PC-3 (cell line): ENCODE measurements around the gene SYT5. TPM values are rescaled to one million over a fixed set of nuclear protein-coding genes. Genes with fewer than 3 reads are reported as not detected.
A peak's percentile ranks its signal among the peaks of the same experiment; 100 is the strongest.

Source experiments
- ATAC-seq: fragments of 200-7000 bp; cut with Tn5 transposase; 2 replicates; pipeline ENCODE4 v1.9.1; 2020; ENCODE audit warnings: mild to moderate bottlenecking, moderate library complexity
- BruUV-seq: library from RNA; stranded (reverse); fragments of 400-500 nt; replicated peaks from 2 replicates; lab custom pipeline; 2021; lab: Mats Ljungman, UMichigan
- CTCF ChIA-PET: fragments of 300-600 bp; sonication (Branson Sonifier 250); formaldehyde crosslinking; loops from one replicate; lab custom pipeline; 2022; ENCODE audit warnings: antibody characterized with exemption; lab: Charles Lee
- POLR2A ChIA-PET: fragments of 300-600 bp; sonication (Branson Sonifier 250); formaldehyde crosslinking; loops from one replicate; lab custom pipeline; 2022; ENCODE audit warnings: antibody characterized with exemption; ENCODE audit not compliant: unreplicated experiment; lab: Charles Lee
- DNase-seq: peaks from one replicate; pipeline ENCODE4 v3.0.0-alpha.2; 2015
- H2AFZ ChIP-seq: fragments of 300-600 bp; sonication (generic); 2 replicates; pipeline ENCODE4 v1.6.0; 2016; ENCODE audit warnings: antibody characterized with exemption, low read length
- H3F3A ChIP-seq: fragments of 300-600 bp; sonication (generic); one replicate; pipeline ENCODE4 v1.6.0; 2017; ENCODE audit warnings: antibody characterized with exemption, low read length, control low read depth, mild to moderate bottlenecking; ENCODE audit not compliant: unreplicated experiment
- H3K27ac ChIP-seq: fragments of 300-600 bp; sonication (generic); 2 replicates; pipeline ENCODE4 v1.5.1; 2016; ENCODE audit warnings: mild to moderate bottlenecking, low read length
- H3K27me3 ChIP-seq: fragments of 300-600 bp; sonication (generic); 2 replicates; pipeline ENCODE4 v1.6.1; 2016; ENCODE audit warnings: low read length, mixed read lengths
- H3K36me3 ChIP-seq: fragments of 300-600 bp; sonication (generic); 2 replicates; pipeline ENCODE4 v1.6.1; 2016; ENCODE audit warnings: low read depth, mixed run types, low read length, mixed read lengths
- H3K4me1 ChIP-seq: fragments of 300-600 bp; sonication (generic); 2 replicates; pipeline ENCODE4 v1.5.1; 2016; ENCODE audit warnings: low read length; ENCODE audit not compliant: insufficient read depth
- H3K4me2 ChIP-seq: fragments of 300-600 bp; sonication (generic); 2 replicates; pipeline ENCODE4 v1.6.0; 2016; ENCODE audit warnings: low read length
- H3K4me3 ChIP-seq: fragments of 300-600 bp; sonication (generic); 2 replicates; pipeline ENCODE4 v1.5.1; 2016; ENCODE audit warnings: mild to moderate bottlenecking, low read length, mixed read lengths
- H3K79me2 ChIP-seq: fragments of 300-600 bp; sonication (generic); 2 replicates; pipeline ENCODE4 v1.6.1; 2017; ENCODE audit warnings: low read length, mixed read lengths
- H3K9ac ChIP-seq: fragments of 300-600 bp; sonication (generic); 2 replicates; pipeline ENCODE4 v1.6.0; 2016; ENCODE audit warnings: mild to moderate bottlenecking, low read length
- H3K9me2 ChIP-seq: fragments of 300-600 bp; sonication (generic); replicated peaks from 2 replicates; pipeline ENCODE4 v1.6.1; 2016; ENCODE audit warnings: mixed run types, low read length, mixed read lengths
- H3K9me3 ChIP-seq: fragments of 300-600 bp; sonication (generic); 2 replicates; pipeline ENCODE4 v1.6.1; 2016; ENCODE audit warnings: low read length, mixed read lengths
- H4K20me1 ChIP-seq: fragments of 300-600 bp; sonication (generic); 2 replicates; pipeline ENCODE4 v1.6.1; 2016; ENCODE audit warnings: low read length, mixed read lengths
- EZH2 ChIP-seq: fragments of 300-600 bp; sonication (generic); IDR thresholded peaks from one replicate; pipeline ENCODE4 v1.6.1; 2017; ENCODE audit warnings: antibody characterized with exemption, mild to moderate bottlenecking, low read length; ENCODE audit not compliant: unreplicated experiment
- EZH2phosphoT487 ChIP-seq: fragments of 300-600 bp; sonication (generic); IDR thresholded peaks from 2 replicates; pipeline ENCODE4 v1.6.1; 2018; ENCODE audit warnings: mild to moderate bottlenecking, antibody characterized with exemption, low read length, borderline replicate concordance
- intact Hi-C: fragments of 100-400 bp; cut with micrococcal nuclease; formaldehyde crosslinking; loops from 2 replicates; pipeline ENCODE4 v1.9.0; 2023
- total RNA-seq: library from RNA; depleted of rRNA; stranded (reverse); fragments of >200 nt; gene quantifications from 2 replicates; pipeline ENCODE4 v1.2.3, GENCODE V29; 2014
- TF ChIP-seq, protein P1 (sequence below): fragments of 300-600 bp; sonication (generic); conservative IDR thresholded peaks from 2 replicates; pipeline ENCODE4 v1.5.1; 2017; ENCODE audit warnings: antibody characterized with exemption, low read depth, mild to moderate bottlenecking, low read length

The SYT5 gene
- total RNA-seq, 1 experiment from 2014 or later, result 2.5 TPM

GRCh38 chr19:55173714-55174409 lies 6.2 kb downstream of the SYT5 start:
- peak; percentile 85 for DNase-seq
- peak overlapping the region; percentile 69 for H3K9ac ChIP-seq
- H3K36me3 ChIP-seq, result no peaks in the 10 kb centered on the region
- H3K9me3 ChIP-seq, result no peaks in the 10 kb centered on the region
- H2AFZ ChIP-seq, result peak overlapping the region; percentile 91
- ATAC-seq, result peak; percentile 84
- intact Hi-C loops, result loop anchor here (5.0 kb wide), 1 partner anchor 38 kb away; no protein-coding TSS in a partner anchor
- peaks cover 12% of the 10 kb centered on the region for H3K4me1 ChIP-seq
- no TSS peak for BruUV-seq
- POLR2A ChIA-PET, result interaction anchor here (0.8 kb wide), 1 partner anchor 85 kb away, joined by 7 read pairs; the partner anchor contains the start of gene PPP6R1
- peak overlapping the region; percentile 39 for H3K27ac ChIP-seq
- H3K9me2 ChIP-seq, result no peaks in the 10 kb centered on the region
- H3K4me2 ChIP-seq, result peak overlapping the region; percentile 84
- peak overlapping the region; percentile 73 for H3K4me3 ChIP-seq
- no peak for TF ChIP-seq EZH2phosphoT487
- TF ChIP-seq EZH2, result no peak
- TF ChIP-seq, protein P1, sequence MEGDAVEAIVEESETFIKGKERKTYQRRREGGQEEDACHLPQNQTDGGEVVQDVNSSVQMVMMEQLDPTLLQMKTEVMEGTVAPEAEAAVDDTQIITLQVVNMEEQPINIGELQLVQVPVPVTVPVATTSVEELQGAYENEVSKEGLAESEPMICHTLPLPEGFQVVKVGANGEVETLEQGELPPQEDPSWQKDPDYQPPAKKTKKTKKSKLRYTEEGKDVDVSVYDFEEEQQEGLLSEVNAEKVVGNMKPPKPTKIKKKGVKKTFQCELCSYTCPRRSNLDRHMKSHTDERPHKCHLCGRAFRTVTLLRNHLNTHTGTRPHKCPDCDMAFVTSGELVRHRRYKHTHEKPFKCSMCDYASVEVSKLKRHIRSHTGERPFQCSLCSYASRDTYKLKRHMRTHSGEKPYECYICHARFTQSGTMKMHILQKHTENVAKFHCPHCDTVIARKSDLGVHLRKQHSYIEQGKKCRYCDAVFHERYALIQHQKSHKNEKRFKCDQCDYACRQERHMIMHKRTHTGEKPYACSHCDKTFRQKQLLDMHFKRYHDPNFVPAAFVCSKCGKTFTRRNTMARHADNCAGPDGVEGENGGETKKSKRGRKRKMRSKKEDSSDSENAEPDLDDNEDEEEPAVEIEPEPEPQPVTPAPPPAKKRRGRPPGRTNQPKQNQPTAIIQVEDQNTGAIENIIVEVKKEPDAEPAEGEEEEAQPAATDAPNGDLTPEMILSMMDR, result no peak; the same call in 1 of the 2 replicates
- H4K20me1 ChIP-seq, result no peaks in the 10 kb centered on the region
- H3K27me3 ChIP-seq, result no peaks in the 10 kb centered on the region
- CTCF ChIA-PET, result no interaction called here
- H3K79me2 ChIP-seq, result no peaks in the 10 kb centered on the region
- no peaks in the 10 kb centered on the region for H3F3A ChIP-seq

DNA sequence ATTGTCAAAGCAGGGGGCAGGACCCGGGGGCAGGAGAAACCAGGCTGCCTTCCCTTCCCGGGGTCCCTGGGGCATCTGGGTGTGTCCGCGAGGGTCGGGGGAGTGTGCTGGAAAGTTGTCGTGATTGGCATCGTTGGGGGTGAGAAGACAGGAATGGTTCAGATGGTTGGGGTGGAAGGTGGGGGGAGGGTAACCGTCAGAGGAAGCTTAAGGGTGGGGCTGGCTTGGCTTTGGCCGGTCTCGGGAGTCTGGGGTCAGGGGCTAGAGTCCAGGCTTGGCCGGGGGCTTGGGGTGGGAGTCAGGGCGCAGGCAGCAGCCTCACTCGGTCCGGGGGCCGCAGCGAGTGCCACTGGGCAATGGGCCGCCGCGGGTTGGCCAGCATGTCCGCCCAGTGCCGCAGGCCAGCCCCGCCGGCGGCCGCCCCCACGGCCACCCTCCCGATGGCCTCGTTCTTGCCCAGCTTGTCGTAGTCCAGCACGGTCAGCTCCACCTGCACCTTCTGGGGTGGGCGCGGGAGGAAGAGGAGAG lies 6.8 kb downstream of the SYT5 start:
- H3K9me2 ChIP-seq, result no peaks in the 10 kb centered on the region
- no peaks in the 10 kb centered on the region for H3K9me3 ChIP-seq
- peak overlapping the region; percentile 91 for H2AFZ ChIP-seq
- peak overlapping the region; percentile 39 for H3K27ac ChIP-seq
- peak overlapping the region; percentile 69 for H3K9ac ChIP-seq
- peak; percentile 8 for ATAC-seq
- H3K36me3 ChIP-seq, result no peaks in the 10 kb centered on the region
- no peak for DNase-seq
- TF ChIP-seq EZH2 (no peak), EZH2phosphoT487 (no peak)
- TF ChIP-seq, protein P1, result no peak
- BruUV-seq, result no TSS peak
- no peaks in the 10 kb centered on the region for H3K79me2 ChIP-seq
- no peaks in the 10 kb centered on the region for H3F3A ChIP-seq
- H3K27me3 ChIP-seq, result no peaks in the 10 kb centered on the region
- ChIA-PET CTCF (no interaction called here), POLR2A (interaction anchor here (0.8 kb wide), 1 partner anchor 86 kb away, joined by 7 read pairs; the partner anchor contains the start of gene PPP6R1)
- H3K4me1 ChIP-seq, result peaks cover 12% of the 10 kb centered on the region
- no peaks in the 10 kb centered on the region for H4K20me1 ChIP-seq
- peak overlapping the region; percentile 84 for H3K4me2 ChIP-seq
- intact Hi-C loops, result loop anchor here (5.0 kb wide), 1 partner anchor 39 kb away; no protein-coding TSS in a partner anchor
- peak overlapping the region; percentile 73 for H3K4me3 ChIP-seq
